ENCODE results near the gene ZNF727.

DNA sequence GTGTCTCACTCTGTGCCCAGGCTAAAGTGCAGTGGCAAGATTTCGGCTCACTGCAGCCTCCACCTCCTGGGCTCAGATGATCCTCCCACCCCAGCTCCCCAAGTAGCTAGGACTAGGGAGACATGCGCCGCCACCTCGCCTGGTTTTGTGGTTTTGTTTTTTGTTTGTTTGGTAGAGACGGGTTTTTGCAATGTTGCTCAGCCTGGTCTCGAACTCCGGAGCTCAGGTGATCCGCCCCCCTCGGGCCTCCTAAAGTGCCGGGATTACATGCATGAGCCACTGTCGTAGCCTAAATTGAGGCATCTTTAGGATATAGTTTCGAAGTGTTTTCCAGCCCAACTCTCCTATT, 781 bp downstream of the ZNF727 start:
- TF ChIP-seq, protein P1, sequence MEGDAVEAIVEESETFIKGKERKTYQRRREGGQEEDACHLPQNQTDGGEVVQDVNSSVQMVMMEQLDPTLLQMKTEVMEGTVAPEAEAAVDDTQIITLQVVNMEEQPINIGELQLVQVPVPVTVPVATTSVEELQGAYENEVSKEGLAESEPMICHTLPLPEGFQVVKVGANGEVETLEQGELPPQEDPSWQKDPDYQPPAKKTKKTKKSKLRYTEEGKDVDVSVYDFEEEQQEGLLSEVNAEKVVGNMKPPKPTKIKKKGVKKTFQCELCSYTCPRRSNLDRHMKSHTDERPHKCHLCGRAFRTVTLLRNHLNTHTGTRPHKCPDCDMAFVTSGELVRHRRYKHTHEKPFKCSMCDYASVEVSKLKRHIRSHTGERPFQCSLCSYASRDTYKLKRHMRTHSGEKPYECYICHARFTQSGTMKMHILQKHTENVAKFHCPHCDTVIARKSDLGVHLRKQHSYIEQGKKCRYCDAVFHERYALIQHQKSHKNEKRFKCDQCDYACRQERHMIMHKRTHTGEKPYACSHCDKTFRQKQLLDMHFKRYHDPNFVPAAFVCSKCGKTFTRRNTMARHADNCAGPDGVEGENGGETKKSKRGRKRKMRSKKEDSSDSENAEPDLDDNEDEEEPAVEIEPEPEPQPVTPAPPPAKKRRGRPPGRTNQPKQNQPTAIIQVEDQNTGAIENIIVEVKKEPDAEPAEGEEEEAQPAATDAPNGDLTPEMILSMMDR (IDR thresholded peaks at IDR 0.05): no peak
- TF ChIP-seq ZNF138 (CRISPR knock-in tag; conservative IDR thresholded peaks at IDR 0.05): no peak
- TF ChIP-seq JAZF1 (CRISPR knock-in tag; IDR thresholded peaks at IDR 0.05): no peak
- TF ChIP-seq ATF1 (CRISPR knock-in tag; IDR thresholded peaks at IDR 0.05): no peak
- TF ChIP-seq, protein P2, sequence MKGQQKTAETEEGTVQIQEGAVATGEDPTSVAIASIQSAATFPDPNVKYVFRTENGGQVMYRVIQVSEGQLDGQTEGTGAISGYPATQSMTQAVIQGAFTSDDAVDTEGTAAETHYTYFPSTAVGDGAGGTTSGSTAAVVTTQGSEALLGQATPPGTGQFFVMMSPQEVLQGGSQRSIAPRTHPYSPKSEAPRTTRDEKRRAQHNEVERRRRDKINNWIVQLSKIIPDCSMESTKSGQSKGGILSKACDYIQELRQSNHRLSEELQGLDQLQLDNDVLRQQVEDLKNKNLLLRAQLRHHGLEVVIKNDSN (CRISPR knock-in tag; IDR thresholded peaks at IDR 0.05): no peak
- TF ChIP-seq ZNF263 (CRISPR knock-in tag; IDR thresholded peaks at IDR 0.05; ENCODE audit: low read depth): no peak
- no peak for TF ChIP-seq FOXJ3 (CRISPR knock-in tag; IDR thresholded peaks at IDR 0.05; ENCODE audit: borderline replicate concordance)
- no peak for TF ChIP-seq TEAD4 (CRISPR knock-in tag; IDR thresholded peaks at IDR 0.05)
